Measurements from ENCODE around the gene CMIP.

DNA sequence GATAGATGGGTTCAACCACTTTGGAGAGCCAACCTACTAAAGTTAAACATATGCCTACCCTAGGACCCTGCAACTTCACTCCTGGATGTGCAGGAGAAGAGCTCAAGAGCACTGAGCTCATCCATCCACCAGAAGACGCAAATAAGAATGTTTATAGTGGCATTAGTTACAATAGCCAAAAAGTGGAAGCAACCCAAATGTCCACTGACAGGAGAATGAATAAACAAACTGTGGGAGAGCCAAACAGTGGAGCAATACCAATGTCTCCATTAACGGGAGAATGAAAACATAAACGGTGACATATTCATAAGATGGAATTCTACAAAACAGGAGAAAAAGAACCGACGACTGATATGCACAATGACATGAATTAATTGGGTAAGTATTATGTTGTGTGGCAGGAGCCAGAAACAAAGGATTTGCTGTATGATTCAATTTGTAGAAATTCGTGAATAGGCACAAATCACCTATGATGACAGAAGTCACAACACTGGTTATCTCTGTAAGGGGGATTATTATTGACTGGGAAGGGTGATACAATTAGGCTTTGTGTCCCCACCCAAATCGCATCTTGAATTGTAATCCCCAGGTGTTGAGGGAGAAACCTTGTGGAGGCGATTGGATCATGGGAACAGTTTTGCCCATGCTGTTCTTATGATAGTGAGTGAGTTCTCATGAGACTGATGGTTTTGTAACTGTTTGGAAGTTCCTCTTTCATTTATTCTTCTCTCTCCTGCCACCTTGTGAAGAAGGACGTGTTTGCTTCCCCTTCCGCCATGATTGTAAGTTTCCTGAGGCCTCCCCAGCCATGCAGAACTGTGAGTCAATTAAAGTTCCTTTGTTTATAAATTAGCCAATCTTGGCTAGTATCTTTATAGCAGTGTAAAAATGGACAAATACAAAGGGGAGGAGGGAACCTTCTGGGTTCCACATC lies 276.6 kb downstream of the CMIP start:
- TF ChIP-seq YY1 (IDR thresholded peaks at IDR 0.05; ENCODE audit: insufficient read depth, insufficient read length) (no peak), ZNF274 (IDR thresholded peaks at IDR 0.05; ENCODE audit: low read depth, low read length) (no peak)

Data from NT2/D1 (cell line).